ENCODE data around the gene PSMD10.

Gene PSMD10

GRCh38 chrX:108070891-108071290, 20.5 kb downstream of the PSMD10 start:
- Histone ChIP-seq H3K27me3 (ENCODE audit: control insufficient read depth, low read length) (no peaks in the 10 kb centered on the region), H3K9me3 (ENCODE audit: control insufficient read depth, insufficient read depth, low read length) (no peaks in the 10 kb centered on the region), H3K9me2 (replicated peaks; ENCODE audit: control insufficient read depth, low read length) (no peaks in the 10 kb centered on the region), H3F3A (ENCODE audit: control insufficient read depth, insufficient read depth) (no peaks in the 10 kb centered on the region), H3K79me2 (ENCODE audit: control insufficient read depth, low read length) (no peaks in the 10 kb centered on the region), H4K20me1 (ENCODE audit: control insufficient read depth, insufficient read depth, low read depth, low read length) (no peaks in the 10 kb centered on the region), H3K4me3 (ENCODE audit: low read length) (no peak overlapping the region), H3K4me1 (ENCODE audit: control insufficient read depth, low read length) (no peaks in the 10 kb centered on the region), H3K4me2 (ENCODE audit: low read length) (no peak overlapping the region), H3K27ac (ENCODE audit: low read depth, low read length) (no peak overlapping the region), H3K36me3 (ENCODE audit: control insufficient read depth, low read length) (no peaks in the 10 kb centered on the region)
- TF ChIP-seq EZH2phosphoT487 (IDR thresholded peaks at IDR 0.05; ENCODE audit: borderline replicate concordance, low read length) (no peak), CTCF (IDR thresholded peaks at IDR 0.05; ENCODE audit: low read depth, low read length, poor library complexity, severe bottlenecking) (no peak)

- TF ChIP-seq CTCF (IDR thresholded peaks at IDR 0.05; ENCODE audit: low read depth, low read length, poor library complexity, severe bottlenecking) (no peak), EZH2phosphoT487 (IDR thresholded peaks at IDR 0.05; ENCODE audit: borderline replicate concordance, low read length) (no peak)
- Histone ChIP-seq H3F3A (ENCODE audit: control insufficient read depth, insufficient read depth) (no peaks in the 10 kb centered on the region), H3K9me2 (replicated peaks; ENCODE audit: control insufficient read depth, low read length) (no peaks in the 10 kb centered on the region), H3K9me3 (ENCODE audit: control insufficient read depth, insufficient read depth, low read length) (no peaks in the 10 kb centered on the region), H3K27me3 (ENCODE audit: control insufficient read depth, low read length) (no peaks in the 10 kb centered on the region), H3K4me1 (ENCODE audit: control insufficient read depth, low read length) (no peaks in the 10 kb centered on the region), H4K20me1 (ENCODE audit: control insufficient read depth, insufficient read depth, low read depth, low read length) (no peaks in the 10 kb centered on the region), H3K4me3 (ENCODE audit: low read length) (no peak overlapping the region), H3K79me2 (ENCODE audit: control insufficient read depth, low read length) (no peaks in the 10 kb centered on the region), H3K36me3 (ENCODE audit: control insufficient read depth, low read length) (no peaks in the 10 kb centered on the region), H3K27ac (ENCODE audit: low read depth, low read length) (no peak overlapping the region), H3K4me2 (ENCODE audit: low read length) (no peak overlapping the region)
Observed at GRCh38 chrX:108068121-108068520, 23.2 kb downstream of the PSMD10 start.

- Histone ChIP-seq H3K9me2 (replicated peaks; ENCODE audit: control insufficient read depth, low read length) (no peaks in the 10 kb centered on the region), H3K27ac (ENCODE audit: low read depth, low read length) (no peak overlapping the region), H3K36me3 (ENCODE audit: control insufficient read depth, low read length) (no peaks in the 10 kb centered on the region), H3K79me2 (ENCODE audit: control insufficient read depth, low read length) (no peaks in the 10 kb centered on the region), H3K4me2 (ENCODE audit: low read length) (no peak overlapping the region), H3K4me3 (ENCODE audit: low read length) (no peak overlapping the region), H3F3A (ENCODE audit: control insufficient read depth, insufficient read depth) (no peaks in the 10 kb centered on the region), H4K20me1 (ENCODE audit: control insufficient read depth, insufficient read depth, low read depth, low read length) (no peaks in the 10 kb centered on the region), H3K9me3 (ENCODE audit: control insufficient read depth, insufficient read depth, low read length) (no peaks in the 10 kb centered on the region), H3K4me1 (ENCODE audit: control insufficient read depth, low read length) (no peaks in the 10 kb centered on the region), H3K27me3 (ENCODE audit: control insufficient read depth, low read length) (no peaks in the 10 kb centered on the region)
- TF ChIP-seq CTCF (IDR thresholded peaks at IDR 0.05; ENCODE audit: low read depth, low read length, poor library complexity, severe bottlenecking) (no peak), EZH2phosphoT487 (IDR thresholded peaks at IDR 0.05; ENCODE audit: borderline replicate concordance, low read length) (no peak)
Observed at GRCh38 chrX:108064613-108065012, 26.7 kb downstream of the PSMD10 start.

GRCh38 chrX:108064001-108064400, 27.3 kb downstream of the PSMD10 start:
- Histone ChIP-seq H3K27me3 (ENCODE audit: control insufficient read depth, low read length) (no peaks in the 10 kb centered on the region), H3F3A (ENCODE audit: control insufficient read depth, insufficient read depth) (no peaks in the 10 kb centered on the region), H4K20me1 (ENCODE audit: control insufficient read depth, insufficient read depth, low read depth, low read length) (no peaks in the 10 kb centered on the region), H3K4me3 (ENCODE audit: low read length) (no peak overlapping the region), H3K36me3 (ENCODE audit: control insufficient read depth, low read length) (no peaks in the 10 kb centered on the region), H3K79me2 (ENCODE audit: control insufficient read depth, low read length) (no peaks in the 10 kb centered on the region), H3K4me1 (ENCODE audit: control insufficient read depth, low read length) (no peaks in the 10 kb centered on the region), H3K27ac (ENCODE audit: low read depth, low read length) (no peak overlapping the region), H3K9me2 (replicated peaks; ENCODE audit: control insufficient read depth, low read length) (no peaks in the 10 kb centered on the region), H3K4me2 (ENCODE audit: low read length) (no peak overlapping the region), H3K9me3 (ENCODE audit: control insufficient read depth, insufficient read depth, low read length) (no peaks in the 10 kb centered on the region)
- TF ChIP-seq CTCF (IDR thresholded peaks at IDR 0.05; ENCODE audit: low read depth, low read length, poor library complexity, severe bottlenecking): no peak

Measured in DOHH2 (cell line).